ENCODE results near the gene FAM24B.
"Not testable (repeated sequence)": the region's sequence is repeated elsewhere in the genome, so short reads cannot be mapped to it uniquely, and the experiment has no call there.

Gene FAM24B, protein sequence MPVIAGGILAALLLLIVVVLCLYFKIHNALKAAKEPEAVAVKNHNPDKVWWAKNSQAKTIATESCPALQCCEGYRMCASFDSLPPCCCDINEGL
- 5.1 to 5.9 reads per million in 2 donors for total RNA-seq

- peak; percentile 66 for DNase-seq
Measured at GRCh38 chr10:122879339-122880273, at the start of gene FAM24B. Gene FAM24B (minus strand): TSS chr10:122879581. CDS start chr10:122850515, 29,066 bp downstream.

DNA sequence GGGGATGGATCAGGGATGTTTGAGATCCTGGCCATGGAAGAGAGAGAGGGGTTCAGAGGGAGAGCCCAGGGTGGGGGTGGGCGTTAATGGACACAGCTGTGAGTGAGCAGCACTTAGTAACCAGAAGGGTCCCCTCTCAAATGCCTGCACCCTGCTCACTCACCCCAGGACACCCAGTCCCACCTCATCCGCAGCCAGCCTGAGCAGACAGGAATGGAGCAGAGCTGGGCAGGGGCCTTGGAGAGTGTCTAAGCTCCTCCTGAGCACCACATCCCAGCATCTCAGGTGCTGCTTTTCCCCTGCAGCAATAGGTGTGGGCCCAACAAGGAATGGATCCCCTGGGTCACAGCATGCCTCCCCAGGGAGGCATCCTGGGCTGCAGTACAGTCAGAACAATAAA is 36.3 kb upstream of the FAM24B start:
- no peak for DNase-seq

- DNase-seq: no peak
Measured at GRCh38 chr10:122911889-122912484, 32.6 kb upstream of the FAM24B start.

DNA sequence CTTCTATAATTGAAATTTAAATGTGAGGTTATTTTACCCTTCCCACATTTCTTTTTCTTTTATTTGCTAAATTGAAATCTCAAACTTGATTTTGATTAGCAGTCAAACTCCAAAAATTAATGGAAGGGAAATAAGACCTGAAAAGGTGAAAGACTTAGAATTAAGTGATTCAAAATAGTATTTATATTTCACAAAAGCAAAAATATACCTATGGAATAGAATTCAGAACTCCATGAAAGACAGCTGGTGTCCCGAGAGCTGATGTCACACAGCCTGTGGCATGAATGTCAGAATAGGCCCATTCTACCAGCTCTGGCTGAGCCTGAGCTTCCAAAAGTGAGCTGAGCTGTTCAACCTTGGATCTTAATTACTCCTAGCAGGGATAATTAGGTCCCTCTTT is 30.9 kb upstream of the FAM24B start, which contains the start of gene FAM24A:
TSS of gene FAM24A (plus strand) at position 301 of the 400 bp plus-strand sequence. CDS start 1,025 bp downstream, outside the sequence.
- no peak for DNase-seq

DNA sequence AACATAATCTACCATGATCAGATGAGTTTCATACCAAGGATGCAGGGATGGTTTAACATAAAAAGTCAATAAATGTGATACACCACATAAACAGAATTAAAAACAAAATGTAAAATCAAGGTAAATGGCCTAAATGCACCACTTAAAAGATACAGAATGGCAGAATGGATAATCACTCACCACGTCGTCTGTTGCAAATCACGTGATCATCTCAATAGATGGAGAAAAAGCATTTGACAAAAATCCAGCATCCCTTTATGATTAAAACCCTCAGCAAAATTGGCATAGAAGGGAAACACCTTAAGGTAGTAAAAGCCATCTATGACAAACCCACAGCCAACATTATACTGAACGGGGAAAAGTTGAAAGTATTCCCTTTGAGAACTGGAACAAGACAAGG is 24.5 kb upstream of the FAM24B start:
- not testable (repeated sequence) for DNase-seq

- DNase-seq: no peak
Measured at GRCh38 chr10:122894261-122894944, 15.0 kb upstream of the FAM24B start.

GRCh38 chr10:122884166-122884565 is 4.8 kb upstream of the FAM24B start:
- DNase-seq: no peak

DNA sequence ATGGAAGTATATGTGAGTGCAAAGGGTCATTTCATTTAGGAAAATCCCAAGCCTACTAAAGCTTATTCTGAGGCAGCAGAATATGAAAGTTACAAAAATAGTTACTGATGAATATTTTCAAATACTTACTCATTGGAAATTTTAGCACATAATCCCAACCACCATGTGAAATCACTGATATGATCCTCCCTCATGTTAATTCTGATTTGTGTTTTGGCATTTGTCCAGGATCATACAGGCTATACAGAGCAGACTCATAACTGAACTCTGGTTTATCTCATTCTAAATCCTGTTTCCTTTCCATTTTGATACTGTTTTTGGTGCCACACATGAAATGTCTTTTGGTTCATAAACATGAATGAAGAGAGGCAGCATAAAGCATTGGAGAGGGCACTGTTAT is 3.4 kb upstream of the FAM24B start:
- DNase-seq: no peak

GRCh38 chr10:122878799-122879338 is 512 bp downstream of the FAM24B start:
- no peak for DNase-seq

DNA sequence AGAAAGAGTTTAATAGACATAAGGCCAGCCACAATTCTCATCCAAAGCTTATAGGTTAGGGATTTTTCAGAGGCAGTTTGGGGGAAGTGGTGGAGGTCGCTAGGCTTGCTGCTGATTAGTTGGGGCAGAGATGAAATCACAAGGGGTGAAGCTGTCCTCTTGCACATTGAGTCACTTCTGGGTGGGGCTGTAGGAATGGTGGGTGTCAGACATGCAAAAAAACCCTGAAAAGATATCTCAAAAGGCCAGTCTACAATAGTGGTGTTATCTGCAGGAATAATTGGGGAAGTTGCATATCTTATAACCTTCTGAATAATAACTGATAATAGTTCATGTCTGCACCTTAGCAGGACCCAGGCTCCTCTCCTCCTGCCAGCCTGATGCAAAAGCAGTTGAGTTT is 2.1 kb downstream of the FAM24B start:
- no peak for DNase-seq

GRCh38 chr10:122876467-122876855 is 2.9 kb downstream of the FAM24B start:
- DNase-seq: no peak

DNA sequence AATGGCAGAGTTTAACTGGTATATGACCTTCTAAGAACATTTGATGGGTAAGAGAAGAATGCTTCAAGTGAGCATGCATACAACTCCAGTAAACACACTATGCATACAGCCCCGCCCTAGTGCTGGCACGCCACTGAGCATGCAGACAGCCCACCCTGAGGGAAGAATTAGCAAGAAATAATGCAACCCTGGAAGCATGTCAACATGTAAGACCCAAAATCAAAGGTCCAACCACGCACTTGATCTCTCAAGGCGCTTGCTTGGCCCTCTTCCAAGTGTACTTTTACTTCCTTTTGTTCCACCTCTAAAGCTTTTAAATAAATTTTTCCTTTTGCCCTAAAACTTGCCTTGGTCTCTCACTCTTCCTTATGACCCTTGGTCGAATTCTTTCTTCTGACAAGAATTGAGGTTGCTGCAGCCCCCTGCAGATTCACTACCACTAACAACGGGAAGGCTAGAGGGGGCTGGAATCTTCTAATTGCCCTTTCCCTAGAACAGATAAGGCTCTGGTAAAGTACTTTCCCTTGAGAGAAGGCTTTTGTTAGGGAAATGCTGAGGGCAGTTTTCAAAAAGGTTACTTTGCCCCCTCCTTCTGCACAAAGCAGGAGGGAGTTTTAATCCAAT is 3.4 kb downstream of the FAM24B start:
- no peak for DNase-seq

GRCh38 chr10:122871947-122872346 is 7.4 kb downstream of the FAM24B start:
- not testable (repeated sequence) for DNase-seq

DNA sequence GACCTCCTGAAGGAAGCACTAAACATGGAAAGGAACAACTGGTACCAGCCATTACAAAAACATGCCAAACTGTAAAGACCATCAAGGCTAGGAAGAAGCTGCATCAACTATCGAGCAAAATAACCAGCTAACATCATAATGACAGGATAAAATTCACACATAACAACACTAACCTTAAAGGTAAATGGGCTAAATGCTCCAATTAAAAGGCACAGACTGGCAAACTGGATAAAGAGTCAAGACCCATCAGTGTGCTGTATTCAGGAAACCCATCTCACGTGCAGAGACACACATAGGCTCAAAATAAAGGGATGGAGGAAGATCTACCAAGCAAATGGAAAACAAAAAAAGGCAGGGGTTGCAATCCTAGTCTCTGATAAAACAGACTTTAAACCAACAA is 10.6 kb downstream of the FAM24B start:
- not testable (repeated sequence) for DNase-seq

DNA sequence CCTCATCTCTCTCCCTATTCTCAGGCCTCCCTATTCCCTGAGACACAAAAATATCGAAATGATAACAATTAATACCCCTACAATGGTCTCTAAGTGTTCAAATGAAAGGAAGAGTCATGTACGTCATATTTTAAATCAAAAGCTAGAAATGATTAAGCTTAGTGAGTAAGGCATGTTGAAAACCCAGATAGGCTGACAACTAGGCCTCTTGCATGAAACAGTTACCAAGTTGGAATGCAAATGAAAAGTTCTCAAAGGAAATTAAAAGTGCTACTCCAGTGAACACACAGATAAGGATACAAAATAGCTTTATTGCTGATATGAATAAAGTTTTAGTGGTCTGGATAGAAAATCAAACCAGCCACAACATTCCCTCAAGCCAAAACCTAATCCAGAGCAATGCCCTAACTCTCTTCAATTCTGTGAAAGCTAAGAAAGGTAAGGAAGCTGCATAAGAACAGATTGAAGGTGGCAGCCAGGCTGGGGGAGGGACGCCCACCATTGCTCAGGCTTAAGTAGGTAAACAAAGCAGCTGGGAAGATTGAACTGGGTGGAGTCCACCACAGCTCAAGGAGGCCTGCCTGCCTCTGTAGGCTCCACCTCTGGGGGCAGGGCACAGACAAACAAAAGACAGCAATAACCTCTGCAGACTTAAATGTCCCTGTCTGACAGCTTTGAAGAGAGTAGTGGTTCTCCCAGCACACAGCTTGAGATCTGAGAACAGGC is 12.5 kb downstream of the FAM24B start:
- DNase-seq: not testable (repeated sequence)

DNA sequence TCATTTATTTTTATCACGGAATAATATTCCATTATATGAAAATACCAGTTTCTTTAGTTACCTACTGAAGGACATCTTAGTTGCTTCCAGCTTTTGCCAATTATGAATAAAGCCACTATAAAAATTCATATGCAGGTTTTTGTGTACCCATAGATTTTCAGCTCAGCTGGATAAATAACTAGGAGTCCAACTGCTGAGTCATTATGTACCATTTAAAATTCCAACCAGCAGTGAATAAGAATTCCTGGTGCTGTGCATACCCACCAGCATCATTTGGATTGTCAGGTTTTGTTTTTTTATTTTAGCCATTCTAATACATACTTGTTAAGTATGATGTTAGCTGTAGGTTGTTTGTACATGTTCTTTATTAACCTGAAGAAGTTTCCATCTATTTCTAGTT is 14.5 kb downstream of the FAM24B start:
- DNase-seq: no peak

- no peak for DNase-seq
Measured at GRCh38 chr10:122864194-122864592, 15.2 kb downstream of the FAM24B start.

- DNase-seq: no peak
Measured at GRCh38 chr10:122863216-122864193, 15.9 kb downstream of the FAM24B start.

- no peak for DNase-seq
Measured at GRCh38 chr10:122861711-122862161, 17.6 kb downstream of the FAM24B start.

GRCh38 chr10:122859527-122859926 is 19.9 kb downstream of the FAM24B start:
- no peak for DNase-seq

Measured in activated gamma-delta T cell (primary cell).